ENCODE data around the gene AGTPBP1. TPM values are rescaled to one million over a fixed set of nuclear protein-coding genes. Genes with fewer than 3 reads are reported as not detected.

Gene AGTPBP1
- total and polyA plus RNA-seq, 9 of the 15 experiments (the other 6 are each of a cell fraction or from before 2014, with no cell fraction given) = 1.4 to 7.9 (median 4.6) TPM

DNA sequence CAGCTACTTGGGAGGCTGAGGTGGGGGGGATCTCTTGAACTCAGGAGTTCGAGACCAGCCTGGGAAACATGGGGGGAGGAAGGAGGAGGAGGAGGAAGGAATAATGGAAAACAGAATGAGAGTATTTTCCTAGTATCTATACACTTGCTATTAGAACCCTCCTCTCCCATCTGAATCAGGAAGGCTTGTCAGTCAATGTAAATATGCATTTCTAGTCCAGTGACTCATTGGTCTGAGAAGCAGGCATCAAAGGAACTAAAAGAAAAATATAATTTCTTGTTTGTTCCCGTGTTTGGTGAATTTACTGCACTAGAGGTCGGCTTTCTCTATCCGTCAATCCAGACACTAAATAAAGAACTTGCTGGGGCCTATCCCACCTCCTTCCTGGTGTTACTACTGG, 88.6 kb downstream of the AGTPBP1 start (continued):
- TF ChIP-seq, protein P1, sequence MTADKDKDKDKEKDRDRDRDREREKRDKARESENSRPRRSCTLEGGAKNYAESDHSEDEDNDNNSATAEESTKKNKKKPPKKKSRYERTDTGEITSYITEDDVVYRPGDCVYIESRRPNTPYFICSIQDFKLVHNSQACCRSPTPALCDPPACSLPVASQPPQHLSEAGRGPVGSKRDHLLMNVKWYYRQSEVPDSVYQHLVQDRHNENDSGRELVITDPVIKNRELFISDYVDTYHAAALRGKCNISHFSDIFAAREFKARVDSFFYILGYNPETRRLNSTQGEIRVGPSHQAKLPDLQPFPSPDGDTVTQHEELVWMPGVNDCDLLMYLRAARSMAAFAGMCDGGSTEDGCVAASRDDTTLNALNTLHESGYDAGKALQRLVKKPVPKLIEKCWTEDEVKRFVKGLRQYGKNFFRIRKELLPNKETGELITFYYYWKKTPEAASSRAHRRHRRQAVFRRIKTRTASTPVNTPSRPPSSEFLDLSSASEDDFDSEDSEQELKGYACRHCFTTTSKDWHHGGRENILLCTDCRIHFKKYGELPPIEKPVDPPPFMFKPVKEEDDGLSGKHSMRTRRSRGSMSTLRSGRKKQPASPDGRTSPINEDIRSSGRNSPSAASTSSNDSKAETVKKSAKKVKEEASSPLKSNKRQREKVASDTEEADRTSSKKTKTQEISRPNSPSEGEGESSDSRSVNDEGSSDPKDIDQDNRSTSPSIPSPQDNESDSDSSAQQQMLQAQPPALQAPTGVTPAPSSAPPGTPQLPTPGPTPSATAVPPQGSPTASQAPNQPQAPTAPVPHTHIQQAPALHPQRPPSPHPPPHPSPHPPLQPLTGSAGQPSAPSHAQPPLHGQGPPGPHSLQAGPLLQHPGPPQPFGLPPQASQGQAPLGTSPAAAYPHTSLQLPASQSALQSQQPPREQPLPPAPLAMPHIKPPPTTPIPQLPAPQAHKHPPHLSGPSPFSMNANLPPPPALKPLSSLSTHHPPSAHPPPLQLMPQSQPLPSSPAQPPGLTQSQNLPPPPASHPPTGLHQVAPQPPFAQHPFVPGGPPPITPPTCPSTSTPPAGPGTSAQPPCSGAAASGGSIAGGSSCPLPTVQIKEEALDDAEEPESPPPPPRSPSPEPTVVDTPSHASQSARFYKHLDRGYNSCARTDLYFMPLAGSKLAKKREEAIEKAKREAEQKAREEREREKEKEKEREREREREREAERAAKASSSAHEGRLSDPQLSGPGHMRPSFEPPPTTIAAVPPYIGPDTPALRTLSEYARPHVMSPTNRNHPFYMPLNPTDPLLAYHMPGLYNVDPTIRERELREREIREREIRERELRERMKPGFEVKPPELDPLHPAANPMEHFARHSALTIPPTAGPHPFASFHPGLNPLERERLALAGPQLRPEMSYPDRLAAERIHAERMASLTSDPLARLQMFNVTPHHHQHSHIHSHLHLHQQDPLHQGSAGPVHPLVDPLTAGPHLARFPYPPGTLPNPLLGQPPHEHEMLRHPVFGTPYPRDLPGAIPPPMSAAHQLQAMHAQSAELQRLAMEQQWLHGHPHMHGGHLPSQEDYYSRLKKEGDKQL (CRISPR knock-in tag; IDR thresholded peaks at IDR 0.05; ENCODE audit: borderline replicate concordance) = no peak
- TF ChIP-seq, protein P2, sequence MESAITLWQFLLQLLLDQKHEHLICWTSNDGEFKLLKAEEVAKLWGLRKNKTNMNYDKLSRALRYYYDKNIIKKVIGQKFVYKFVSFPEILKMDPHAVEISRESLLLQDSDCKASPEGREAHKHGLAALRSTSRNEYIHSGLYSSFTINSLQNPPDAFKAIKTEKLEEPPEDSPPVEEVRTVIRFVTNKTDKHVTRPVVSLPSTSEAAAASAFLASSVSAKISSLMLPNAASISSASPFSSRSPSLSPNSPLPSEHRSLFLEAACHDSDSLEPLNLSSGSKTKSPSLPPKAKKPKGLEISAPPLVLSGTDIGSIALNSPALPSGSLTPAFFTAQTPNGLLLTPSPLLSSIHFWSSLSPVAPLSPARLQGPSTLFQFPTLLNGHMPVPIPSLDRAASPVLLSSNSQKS (CRISPR knock-in tag; IDR thresholded peaks at IDR 0.05) = no peak
- TF ChIP-seq THRAP3 (IDR thresholded peaks at IDR 0.05; ENCODE audit: borderline replicate concordance) = no peak
- no peak for TF ChIP-seq C11orf30 (IDR thresholded peaks at IDR 0.05; ENCODE audit: low read depth)
- no peak for TF ChIP-seq BCOR (IDR thresholded peaks at IDR 0.05)
- TF ChIP-seq HMGN3 (IDR thresholded peaks at IDR 0.05; ENCODE audit: borderline replicate concordance, extremely low read depth, insufficient read length, low read depth, low read length) = no peak
- no peak for TF ChIP-seq ZNF780A (CRISPR knock-in tag; IDR thresholded peaks at IDR 0.05)

Measured in K562 (cell line).